K562 (cell line): Measurements from ENCODE around the gene DENR. TPM values are rescaled to one million over a fixed set of nuclear protein-coding genes. Genes with fewer than 3 reads are reported as not detected.
A peak's percentile ranks its signal among the peaks of the same experiment; 100 is the strongest.

Experiments
- BRD9 ChIP-seq: fragments of 450-650 bp; IDR thresholded peaks from 2 replicates; pipeline ENCODE4 v1.6.1; 2018; ENCODE audit warnings: low read depth; ENCODE audit not compliant: partially characterized antibody
- ELF2 ChIP-seq: fragments of 250-450 bp; sonication (Bioruptor Pico); IDR thresholded peaks from 2 replicates; pipeline ENCODE4 v1.5.0; 2021; ENCODE audit warnings: mild to moderate bottlenecking
- ESRRA ChIP-seq: fragments of 450-650 bp; IDR thresholded peaks from 2 replicates; pipeline ENCODE4 v1.6.1; 2014; ENCODE audit warnings: low read depth, mild to moderate bottlenecking, moderate library complexity, borderline replicate concordance
- FIP1L1 ChIP-seq: fragments of 200-400 bp; formaldehyde crosslinking; IDR thresholded peaks from 2 replicates; pipeline ENCODE4 v1.6.1; 2018; ENCODE audit warnings: mild to moderate bottlenecking, low read depth, low read length; ENCODE audit not compliant: poor library complexity, severe bottlenecking
- FOS ChIP-seq: IDR thresholded peaks from 3 replicates; pipeline ENCODE4 v1.6.1; 2011; ENCODE audit not compliant: insufficient read length; ENCODE audit errors: extremely low read depth
- KAT8 ChIP-seq: fragments of 450-650 bp; IDR thresholded peaks from 2 replicates; pipeline ENCODE4 v1.6.1; 2016; ENCODE audit warnings: low read depth, mild to moderate bottlenecking
- MAFK ChIP-seq: IDR thresholded peaks from 2 replicates; pipeline ENCODE4 v1.6.1; 2011; ENCODE audit warnings: low read length, improper control_type of control experiment
- MEF2D ChIP-seq: conservative IDR thresholded peaks from 2 replicates; pipeline ENCODE4 v1.6.1; 2016; ENCODE audit warnings: low read depth, missing genetic modification characterization, missing compliant biosample characterization
- NCOA6 ChIP-seq: fragments of 450-650 bp; IDR thresholded peaks from 2 replicates; pipeline ENCODE4 v1.6.1; 2017; ENCODE audit warnings: mild to moderate bottlenecking
- RBBP5 ChIP-seq: fragments of 200-600 bp; sonication (generic); IDR thresholded peaks from 2 replicates; pipeline ENCODE4 v1.6.1; 2012; ENCODE audit warnings: borderline replicate concordance, mild to moderate bottlenecking, low read length, control low read depth, inconsistent platforms; ENCODE audit not compliant: insufficient read depth, poor library complexity, severe bottlenecking
- RBFOX2 ChIP-seq: fragments of 200-400 bp; formaldehyde crosslinking; IDR thresholded peaks from 2 replicates; pipeline ENCODE4 v1.6.1; 2017; ENCODE audit warnings: low read depth, mild to moderate bottlenecking, low read length, moderate library complexity
- STAT6 ChIP-seq: sonication (generic); formaldehyde crosslinking; IDR thresholded peaks from 2 replicates; pipeline ENCODE4 v1.8.1; 2023; ENCODE audit warnings: mild to moderate bottlenecking, missing genetic modification reagents
- TARDBP ChIP-seq: fragments of 450-650 bp; IDR thresholded peaks from 2 replicates; pipeline ENCODE4 v1.6.1; 2016
- ZMIZ1 ChIP-seq, 2 experiments: fragments of 150-350 bp in 1 of 2; IDR thresholded peaks; 2 replicates each; pipeline ENCODE4 v1.6.1; 2012 to 2016; ENCODE audit warnings: low read depth in 2 of 2, low read length in 2 of 2, mild to moderate bottlenecking in 1 of 2, moderate library complexity in 1 of 2
- ZNF146 ChIP-seq: IDR thresholded peaks from one replicate; pipeline ENCODE4 v1.6.1; 2018; ENCODE audit warnings: missing compliant biosample characterization; ENCODE audit not compliant: unreplicated experiment
- ZNF347 ChIP-seq: fragments of 450-650 bp; formaldehyde crosslinking; IDR thresholded peaks from 2 replicates; pipeline ENCODE4 v1.4.0; 2020; ENCODE audit warnings: low read depth, mild to moderate bottlenecking, moderate library complexity
- ZNF584 ChIP-seq: fragments of 200-800 bp; sonication (Bioruptor generic); IDR thresholded peaks from 2 replicates; pipeline ENCODE4 v1.6.1; 2016; ENCODE audit warnings: low read depth, mild to moderate bottlenecking, missing genetic modification characterization, missing compliant biosample characterization
- ZNF695 ChIP-seq: fragments of 450-650 bp; formaldehyde crosslinking; IDR thresholded peaks from 2 replicates; pipeline ENCODE4 v1.4.0; 2020; ENCODE audit warnings: mild to moderate bottlenecking, moderate library complexity
- polyA plus RNA-seq, 8 experiments: library from polyadenylated mRNA; depleted of rRNA in 4 of 8; stranded (reverse) in 5 of 8; unstranded in 3 of 8; fragments of >200 nt; fragmentation: Nextera tagmentation in 2 of 8; fragmentation: Illumina TruSeq in 1 of 8; extraction: Ambion mirVana in 2 of 8; extraction: Trizol in 1 of 8; gene quantifications; 2 replicates each; pipeline versions ENCODE4 v1.2.1 to v1.2.3, GENCODE V29; 2011 to 2014; ENCODE audit warnings: inconsistent platforms in 1 of 8, missing spikeins in 1 of 8
- total RNA-seq, 7 experiments: library from RNA; depleted of rRNA in 6 of 7; stranded (reverse); fragments of >200 nt in 6 of 7; fragmentation: Illumina TruSeq in 2 of 7; extraction: Trizol in 2 of 7; gene quantifications; 2 replicates each; pipeline versions ENCODE4 v1.2.1 to v1.2.3, GENCODE V29; 2011 to 2021; ENCODE audit warnings: low replicate concordance in 1 of 7
- TF ChIP-seq, protein P1 (sequence below): sonication (generic); formaldehyde crosslinking; IDR thresholded peaks from 2 replicates; pipeline ENCODE4 v1.8.1; 2022; ENCODE audit warnings: missing genetic modification reagents
- TF ChIP-seq, protein P2 (sequence below): fragments of 450-650 bp; conservative IDR thresholded peaks from 2 replicates; pipeline ENCODE4 v1.6.1; 2016; ENCODE audit warnings: missing genetic modification characterization, low read depth, mild to moderate bottlenecking, missing compliant biosample characterization, moderate library complexity

DENR gene
- total and polyA plus RNA-seq, 9 of the 15 experiments (the other 6 are each of a cell fraction or from before 2014, with no cell fraction given): 32.5 to 77.4 (median 54.7) TPM

- TF ChIP-seq TARDBP (no peak), BRD9 (no peak), MAFK (peak; percentile 68), RBFOX2 (no peak), ZNF146 (no peak), ELF2 (CRISPR knock-in tag) (no peak), ZNF584 (CRISPR knock-in tag) (no peak), FIP1L1 (no peak), MEF2D (tag) (no peak), ZNF347 (CRISPR knock-in tag) (no peak), FOS (no peak), NCOA6 (no peak), RBBP5 (no peak), STAT6 (CRISPR knock-in tag) (no peak), ESRRA (no peak), ZMIZ1 (IDR thresholded peaks at IDR 0.05; ENCODE audit: low read depth in 2 of 2, low read length in 2 of 2) (no peak), ZNF695 (CRISPR knock-in tag) (no peak), KAT8 (no peak)
- TF ChIP-seq, protein P1, sequence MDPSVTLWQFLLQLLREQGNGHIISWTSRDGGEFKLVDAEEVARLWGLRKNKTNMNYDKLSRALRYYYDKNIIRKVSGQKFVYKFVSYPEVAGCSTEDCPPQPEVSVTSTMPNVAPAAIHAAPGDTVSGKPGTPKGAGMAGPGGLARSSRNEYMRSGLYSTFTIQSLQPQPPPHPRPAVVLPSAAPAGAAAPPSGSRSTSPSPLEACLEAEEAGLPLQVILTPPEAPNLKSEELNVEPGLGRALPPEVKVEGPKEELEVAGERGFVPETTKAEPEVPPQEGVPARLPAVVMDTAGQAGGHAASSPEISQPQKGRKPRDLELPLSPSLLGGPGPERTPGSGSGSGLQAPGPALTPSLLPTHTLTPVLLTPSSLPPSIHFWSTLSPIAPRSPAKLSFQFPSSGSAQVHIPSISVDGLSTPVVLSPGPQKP (CRISPR knock-in tag): no peak
- TF ChIP-seq, protein P2, sequence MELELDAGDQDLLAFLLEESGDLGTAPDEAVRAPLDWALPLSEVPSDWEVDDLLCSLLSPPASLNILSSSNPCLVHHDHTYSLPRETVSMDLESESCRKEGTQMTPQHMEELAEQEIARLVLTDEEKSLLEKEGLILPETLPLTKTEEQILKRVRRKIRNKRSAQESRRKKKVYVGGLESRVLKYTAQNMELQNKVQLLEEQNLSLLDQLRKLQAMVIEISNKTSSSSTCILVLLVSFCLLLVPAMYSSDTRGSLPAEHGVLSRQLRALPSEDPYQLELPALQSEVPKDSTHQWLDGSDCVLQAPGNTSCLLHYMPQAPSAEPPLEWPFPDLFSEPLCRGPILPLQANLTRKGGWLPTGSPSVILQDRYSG (tag): no peak
Observed at GRCh38 chr12:122793685-122794106, 41.1 kb downstream of the DENR start (continued).
